ENCODE results near the gene PDE4D. TPM values are rescaled to one million over a fixed set of nuclear protein-coding genes. Genes with fewer than 3 reads are reported as not detected.
"Not testable (repeated sequence)": the region's sequence is repeated elsewhere in the genome, so short reads cannot be mapped to it uniquely, and the experiment has no call there.

Gene PDE4D
- total and polyA plus RNA-seq, 2 donors (not counting 3 experiments of a cell fraction or from before 2014, with no cell fraction given): 34.5 to 51.2 TPM

GRCh38 chr5:58998544-58998943, 895.0 kb downstream of the PDE4D start:
- H2AFZ ChIP-seq (ENCODE audit: low read depth, low read length): no peak overlapping the region
- intact Hi-C loops (cut with micrococcal nuclease) (no loop called here), dilution Hi-C loops (cut with MboI; ENCODE audit: extremely low pct_ligation_motif_present, low sequenced_read_pairs) (no loop called here)
- H4K20me1 ChIP-seq (replicated peaks; ENCODE audit: control insufficient read depth, extremely low read depth, insufficient read depth, low read length): peaks cover 2% of the 10 kb centered on the region
- CTCF ChIA-PET: interaction anchor here (0.7 to 1.9 kb wide), 4 partner anchors 10 to 112 kb away, joined by 3 to 7 read pairs (median 4); no protein-coding TSS in a partner anchor
- H3K9me1 ChIP-seq (replicated peaks; ENCODE audit: control insufficient read depth, extremely low read depth, insufficient read depth, low read length): no peaks in the 10 kb centered on the region
- peak overlapping the region; percentile 3 for H3K9ac ChIP-seq (replicated peaks; ENCODE audit: extremely low read depth, insufficient read depth, low read length)
- POLR2A ChIA-PET: no interaction called here
- no peaks in the 10 kb centered on the region for H3K79me2 ChIP-seq (ENCODE audit: control insufficient read depth, insufficient read depth, low read length)
- no peak for DNase-seq (ENCODE audit: low read depth, low spot score)
- FAIRE-seq: no peak
- no TSS peak for BruUV-seq (replicated peaks)
- no peak overlapping the region for H3K27ac ChIP-seq (ENCODE audit: insufficient read depth, low read depth, low read length)
- H3K36me3 ChIP-seq (ENCODE audit: control insufficient read depth in 2 of 2, extremely low read depth in 1 of 2, insufficient read depth in 2 of 2, low read length in 2 of 2): no peaks in the 10 kb centered on the region
- peaks cover 0 to under 1% of the 10 kb centered on the region in 2 experiments for H3K27me3 ChIP-seq (ENCODE audit: control insufficient read depth in 2 of 2, insufficient read depth in 2 of 2, low read length in 2 of 2)
- H3K4me2 ChIP-seq (ENCODE audit: insufficient read depth, low read length): no peak overlapping the region
- no peaks in the 10 kb centered on the region for H3K4me1 ChIP-seq (ENCODE audit: control insufficient read depth, extremely low read depth, insufficient read depth, low read length)
- TF ChIP-seq MYC (IDR thresholded peaks at IDR 0.05; ENCODE audit: low read depth, low read length): no peak
- no peak for TF ChIP-seq GATA2 (IDR thresholded peaks at IDR 0.05; ENCODE audit: insufficient read depth, insufficient read length, low read depth, low read length)
- TF ChIP-seq POLR2AphosphoS5 (IDR thresholded peaks at IDR 0.05; ENCODE audit: insufficient read depth, low read depth, low read length): no peak
- TF ChIP-seq MAX (IDR thresholded peaks at IDR 0.05; ENCODE audit: insufficient read depth, insufficient read length): no peak
- TF ChIP-seq FOS (IDR thresholded peaks at IDR 0.05; ENCODE audit: borderline replicate concordance, insufficient read depth, low read length): no peak
- no peak for TF ChIP-seq POLR2A (IDR thresholded peaks at IDR 0.05; ENCODE audit: low read depth, low read length)
- TF ChIP-seq, protein P1, sequence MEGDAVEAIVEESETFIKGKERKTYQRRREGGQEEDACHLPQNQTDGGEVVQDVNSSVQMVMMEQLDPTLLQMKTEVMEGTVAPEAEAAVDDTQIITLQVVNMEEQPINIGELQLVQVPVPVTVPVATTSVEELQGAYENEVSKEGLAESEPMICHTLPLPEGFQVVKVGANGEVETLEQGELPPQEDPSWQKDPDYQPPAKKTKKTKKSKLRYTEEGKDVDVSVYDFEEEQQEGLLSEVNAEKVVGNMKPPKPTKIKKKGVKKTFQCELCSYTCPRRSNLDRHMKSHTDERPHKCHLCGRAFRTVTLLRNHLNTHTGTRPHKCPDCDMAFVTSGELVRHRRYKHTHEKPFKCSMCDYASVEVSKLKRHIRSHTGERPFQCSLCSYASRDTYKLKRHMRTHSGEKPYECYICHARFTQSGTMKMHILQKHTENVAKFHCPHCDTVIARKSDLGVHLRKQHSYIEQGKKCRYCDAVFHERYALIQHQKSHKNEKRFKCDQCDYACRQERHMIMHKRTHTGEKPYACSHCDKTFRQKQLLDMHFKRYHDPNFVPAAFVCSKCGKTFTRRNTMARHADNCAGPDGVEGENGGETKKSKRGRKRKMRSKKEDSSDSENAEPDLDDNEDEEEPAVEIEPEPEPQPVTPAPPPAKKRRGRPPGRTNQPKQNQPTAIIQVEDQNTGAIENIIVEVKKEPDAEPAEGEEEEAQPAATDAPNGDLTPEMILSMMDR (IDR thresholded peaks at IDR 0.05; ENCODE audit: extremely low read depth in 1 of 2, insufficient read depth in 1 of 2, low read depth in 1 of 2, low read length in 2 of 2): no peak
- no peak for TF ChIP-seq JUN (IDR thresholded peaks at IDR 0.05; ENCODE audit: borderline replicate concordance, insufficient read depth, insufficient read length, low read depth)
- TF ChIP-seq EZH2 (IDR thresholded peaks at IDR 0.05; ENCODE audit: borderline replicate concordance, low read depth, low read length, severe bottlenecking): no peak
- H3K9me3 ChIP-seq (replicated peaks; ENCODE audit: control insufficient read depth, insufficient read depth, low read length): no peaks in the 10 kb centered on the region
- H3K4me3 ChIP-seq (replicated peaks in 1 of 3; ENCODE audit: insufficient read depth in 1 of 3, low read depth in 1 of 3, low read length in 3 of 3): no peak overlapping the region

GRCh38 chr5:58995779-58996178, 897.7 kb downstream of the PDE4D start:
- DNase-seq (ENCODE audit: low read depth, low spot score); H3K27me3 ChIP-seq (ENCODE audit: control insufficient read depth in 2 of 2, insufficient read depth in 2 of 2, low read length in 2 of 2); H3K4me2 ChIP-seq (ENCODE audit: insufficient read depth, low read length); H3K79me2 ChIP-seq (ENCODE audit: control insufficient read depth, insufficient read depth, low read length); H2AFZ ChIP-seq (ENCODE audit: low read depth, low read length); H3K9me3 ChIP-seq (replicated peaks; ENCODE audit: control insufficient read depth, insufficient read depth, low read length); H3K9me1 ChIP-seq (replicated peaks; ENCODE audit: control insufficient read depth, extremely low read depth, insufficient read depth, low read length); dilution Hi-C loops (cut with MboI; ENCODE audit: extremely low pct_ligation_motif_present, low sequenced_read_pairs); H4K20me1 ChIP-seq (replicated peaks; ENCODE audit: control insufficient read depth, extremely low read depth, insufficient read depth, low read length); H3K4me1 ChIP-seq (ENCODE audit: control insufficient read depth, extremely low read depth, insufficient read depth, low read length); intact Hi-C loops (cut with micrococcal nuclease); H3K36me3 ChIP-seq (ENCODE audit: control insufficient read depth in 2 of 2, extremely low read depth in 1 of 2, insufficient read depth in 2 of 2, low read length in 2 of 2); H3K27ac ChIP-seq (ENCODE audit: insufficient read depth, low read depth, low read length); FAIRE-seq; BruUV-seq (replicated peaks); POLR2A ChIA-PET; H3K9ac ChIP-seq (replicated peaks; ENCODE audit: extremely low read depth, insufficient read depth, low read length); H3K4me3 ChIP-seq (replicated peaks in 1 of 3; ENCODE audit: insufficient read depth in 1 of 3, low read depth in 1 of 3, low read length in 3 of 3): not testable (repeated sequence)
- CTCF ChIA-PET: interaction anchor here (1.4 to 1.8 kb wide), 2 partner anchors 20 to 39 kb away, joined by 4 to 5 read pairs; no protein-coding TSS in a partner anchor

Measured in endothelial cell of umbilical vein (primary cell).